ENCODE measurements around the gene CYSRT1.

The CYSRT1 gene

DNA sequence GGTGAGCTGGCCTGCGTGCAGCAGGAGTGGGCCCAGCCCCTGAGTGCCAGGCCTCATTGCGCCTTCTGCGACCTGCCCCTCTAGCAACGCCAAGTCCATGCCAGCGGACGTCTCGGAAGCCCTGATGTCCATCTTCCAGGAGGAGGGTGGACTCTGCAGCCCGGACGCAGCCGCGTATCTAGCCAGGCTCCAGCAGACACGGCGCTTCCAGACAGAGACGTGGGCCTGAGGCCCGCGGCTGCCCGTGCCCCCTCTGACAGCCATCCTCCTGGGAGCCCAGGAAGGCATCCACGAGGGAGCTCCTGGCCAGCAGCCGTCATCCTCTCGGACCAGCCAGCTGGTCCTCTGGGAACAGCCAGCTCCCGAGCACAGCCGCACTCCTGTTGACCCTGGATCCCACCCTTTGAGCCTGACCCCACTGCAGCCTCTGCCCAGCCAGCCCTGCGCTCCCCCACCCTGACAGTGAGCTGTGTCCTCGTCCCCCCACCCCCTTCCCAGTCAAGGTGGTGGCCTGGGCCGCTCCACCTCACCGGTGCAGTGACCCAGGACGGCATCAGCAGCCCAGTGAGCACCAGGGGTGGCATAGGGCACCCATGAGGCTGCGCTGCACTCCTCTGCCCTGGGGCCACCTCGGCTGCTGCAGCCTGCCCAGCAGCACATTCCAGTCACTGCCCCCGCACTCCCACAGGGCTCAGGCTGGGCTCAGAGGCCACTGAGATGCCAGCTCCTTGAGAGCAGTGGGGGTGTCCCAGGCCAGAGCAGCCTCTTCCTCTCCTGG lies 8.6 kb upstream of the CYSRT1 start:
- H3K4me3 ChIP-seq (ENCODE audit: control insufficient read depth, low read depth, low read length) = no peak overlapping the region
- TF ChIP-seq, protein P1, sequence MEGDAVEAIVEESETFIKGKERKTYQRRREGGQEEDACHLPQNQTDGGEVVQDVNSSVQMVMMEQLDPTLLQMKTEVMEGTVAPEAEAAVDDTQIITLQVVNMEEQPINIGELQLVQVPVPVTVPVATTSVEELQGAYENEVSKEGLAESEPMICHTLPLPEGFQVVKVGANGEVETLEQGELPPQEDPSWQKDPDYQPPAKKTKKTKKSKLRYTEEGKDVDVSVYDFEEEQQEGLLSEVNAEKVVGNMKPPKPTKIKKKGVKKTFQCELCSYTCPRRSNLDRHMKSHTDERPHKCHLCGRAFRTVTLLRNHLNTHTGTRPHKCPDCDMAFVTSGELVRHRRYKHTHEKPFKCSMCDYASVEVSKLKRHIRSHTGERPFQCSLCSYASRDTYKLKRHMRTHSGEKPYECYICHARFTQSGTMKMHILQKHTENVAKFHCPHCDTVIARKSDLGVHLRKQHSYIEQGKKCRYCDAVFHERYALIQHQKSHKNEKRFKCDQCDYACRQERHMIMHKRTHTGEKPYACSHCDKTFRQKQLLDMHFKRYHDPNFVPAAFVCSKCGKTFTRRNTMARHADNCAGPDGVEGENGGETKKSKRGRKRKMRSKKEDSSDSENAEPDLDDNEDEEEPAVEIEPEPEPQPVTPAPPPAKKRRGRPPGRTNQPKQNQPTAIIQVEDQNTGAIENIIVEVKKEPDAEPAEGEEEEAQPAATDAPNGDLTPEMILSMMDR (IDR thresholded peaks at IDR 0.05; ENCODE audit: control insufficient read depth, insufficient read depth, low read depth, low read length, missing control alignments) = no peak
- DNase-seq (ENCODE audit: low read depth) = no peak

DNA sequence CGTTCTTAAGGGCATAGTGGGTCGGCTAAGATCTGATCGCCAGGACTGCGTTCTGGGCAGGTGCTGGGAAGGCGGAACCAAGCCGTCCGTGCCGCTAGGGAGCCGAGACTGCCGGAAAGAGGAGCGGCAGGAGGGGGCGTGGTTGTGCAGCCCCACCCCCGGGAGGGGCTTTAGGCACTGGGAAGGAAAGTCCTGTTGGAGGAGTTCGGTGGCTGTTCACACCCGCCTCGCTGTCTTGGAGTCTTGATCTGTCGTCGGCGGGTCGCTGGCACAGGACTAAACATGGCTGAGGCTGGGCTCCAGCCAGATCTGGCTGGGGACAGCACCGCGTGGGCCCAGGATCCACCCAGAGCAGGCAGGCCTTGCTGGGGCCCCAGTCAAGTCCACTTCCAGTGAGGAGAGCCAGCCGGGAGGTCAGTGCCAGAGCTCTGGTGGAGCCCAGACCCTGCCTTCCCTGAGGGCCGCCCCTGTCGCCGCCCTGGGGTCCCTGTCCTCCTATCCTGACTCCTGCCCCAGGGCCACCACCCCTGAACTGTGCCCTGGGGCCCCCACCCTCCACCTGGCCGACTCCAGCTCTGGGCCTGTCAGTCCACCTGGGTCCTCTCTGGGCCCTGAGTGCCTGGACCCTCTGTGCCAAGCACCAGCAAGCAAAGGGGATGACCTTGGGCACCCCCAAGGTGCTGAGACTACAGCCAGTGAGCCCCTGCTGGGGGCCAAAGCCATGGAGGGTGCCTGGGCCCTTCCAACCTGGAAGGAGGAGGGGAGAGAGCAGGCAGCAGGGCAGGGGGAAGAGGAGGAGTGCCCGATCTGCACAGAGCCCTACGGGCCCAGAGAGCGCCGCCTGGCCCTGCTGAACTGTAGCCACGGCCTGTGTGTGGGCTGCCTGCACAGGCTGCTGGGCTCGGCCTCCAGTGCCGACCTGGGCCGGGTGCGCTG lies 7.4 kb upstream of the CYSRT1 start:
- no peak for DNase-seq (ENCODE audit: low read depth)
- no peak overlapping the region for H3K4me3 ChIP-seq (ENCODE audit: control insufficient read depth, low read depth, low read length)
- TF ChIP-seq, protein P1 (IDR thresholded peaks at IDR 0.05; ENCODE audit: control insufficient read depth, insufficient read depth, low read depth, low read length, missing control alignments) = no peak

GRCh38 chr9:137218212-137218753 lies 6.7 kb upstream of the CYSRT1 start:
- DNase-seq (ENCODE audit: low read depth) = no peak
- TF ChIP-seq, protein P1 (IDR thresholded peaks at IDR 0.05; ENCODE audit: control insufficient read depth, insufficient read depth, low read depth, low read length, missing control alignments) = no peak
- no peak overlapping the region for H3K4me3 ChIP-seq (ENCODE audit: control insufficient read depth, low read depth, low read length)

DNA sequence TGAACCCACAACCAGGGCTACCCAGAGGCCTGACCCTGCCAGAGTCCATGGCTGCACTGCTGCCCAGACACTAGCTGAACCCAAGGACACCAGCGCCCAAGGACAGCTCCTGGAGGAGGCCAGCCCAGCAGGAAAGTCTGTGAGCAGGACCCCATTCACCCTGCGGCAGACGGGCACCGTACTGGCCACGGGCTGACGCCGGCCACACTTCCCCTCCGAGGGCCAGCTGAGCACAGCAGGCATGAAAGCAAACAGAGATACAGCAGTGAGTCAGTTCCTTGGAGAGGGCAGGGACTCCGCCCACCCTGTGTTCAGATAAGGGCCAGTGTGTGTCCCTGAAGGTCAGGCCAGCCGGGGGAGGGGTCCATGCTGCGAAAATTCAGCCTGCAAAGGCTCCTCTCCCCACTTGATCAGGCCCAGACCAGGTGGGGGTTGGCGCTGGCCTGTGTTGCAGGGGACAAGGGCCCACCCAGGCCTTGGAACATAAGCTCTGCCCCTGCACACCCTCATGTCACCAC lies 6.2 kb upstream of the CYSRT1 start:
- TF ChIP-seq, protein P1 (IDR thresholded peaks at IDR 0.05; ENCODE audit: control insufficient read depth, insufficient read depth, low read depth, low read length, missing control alignments) = no peak
- no peak overlapping the region for H3K4me3 ChIP-seq (ENCODE audit: control insufficient read depth, low read depth, low read length)
- DNase-seq (ENCODE audit: low read depth) = no peak

- DNase-seq (ENCODE audit: low read depth) = no peak
- no peak overlapping the region for H3K4me3 ChIP-seq (ENCODE audit: control insufficient read depth, low read depth, low read length)
- TF ChIP-seq, protein P1 (IDR thresholded peaks at IDR 0.05; ENCODE audit: control insufficient read depth, insufficient read depth, low read depth, low read length, missing control alignments) = no peak
Observed at GRCh38 chr9:137219757-137220316, 5.1 kb upstream of the CYSRT1 start.

All from AG09309 (cell line).